Lower leg skin (tissue), 4 donors: ENCODE measurements around the gene PPIP5K2. TPM values are rescaled to one million over a fixed set of nuclear protein-coding genes. Genes with fewer than 3 reads are reported as not detected.

Experiments
- DNase-seq, 2 donors: peaks; one replicate each; pipeline ENCODE4 v3.0.0-alpha.2; 2019; ENCODE audit warnings: low spot score in 2 of 2
- H3K4me3 ChIP-seq: fragments of 200-600 bp; sonication (generic); 2 replicates; pipeline ENCODE4 v1.5.1; 2017; ENCODE audit warnings: mild to moderate bottlenecking, low read depth; ENCODE audit not compliant: poor library complexity, severe bottlenecking
- CTCF ChIP-seq, 3 donors: fragments of 450-650 bp; IDR thresholded peaks; one replicate each; pipeline ENCODE4 v1.5.1; 2016; ENCODE audit warnings: antibody characterized with exemption in 3 of 3, mild to moderate bottlenecking in 3 of 3, moderate library complexity in 2 of 3
- POLR2A ChIP-seq, 2 donors: fragments of 450-650 bp; IDR thresholded peaks; one replicate each; pipeline ENCODE4 v1.6.1; 2016 to 2017; ENCODE audit warnings: antibody characterized with exemption in 2 of 2, mild to moderate bottlenecking in 1 of 2, moderate library complexity in 1 of 2
- WGBS, 2 donors: methylation state at CpG; one replicate each; pipeline ENCODE4 v1.1.5; 2018; 5-methylcytosine and 5-hydroxymethylcytosine counted together
- intact Hi-C: fragments of 100-400 bp; cut with DNase I; formaldehyde crosslinking; loops from one replicate; pipeline ENCODE4 v1.15.0; 2023; ENCODE audit warnings: low total_unique reads
- total RNA-seq, 4 donors: library from RNA; depleted of rRNA; stranded (reverse); fragments of >200 nt; gene quantifications; one replicate each; pipeline ENCODE4 v1.1.0, GENCODE V29; 2016

PPIP5K2 gene
- total RNA-seq, 4 donors from 2014 or later: 14.2 to 36.7 (median 20.1) TPM

DNA sequence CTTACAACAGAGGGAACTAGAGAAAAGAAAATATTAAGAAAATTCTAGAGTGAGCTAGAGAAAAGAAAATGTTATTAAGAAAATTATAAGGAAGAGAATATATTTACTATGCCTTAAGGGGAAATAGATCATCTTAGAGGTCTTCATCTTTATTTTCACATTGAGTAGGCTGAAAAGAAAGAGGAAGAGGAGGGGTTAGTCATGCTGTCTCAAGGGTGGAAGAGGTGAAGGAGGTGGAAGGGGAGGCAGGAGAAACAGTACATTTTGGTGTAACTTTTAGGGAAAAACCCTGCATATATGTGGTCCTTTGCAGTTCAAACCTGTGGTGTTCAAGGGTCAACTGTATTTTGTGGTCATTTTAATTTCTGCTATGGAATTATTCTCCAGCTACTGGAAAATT is 46.6 kb downstream of the PPIP5K2 start:
- TF ChIP-seq POLR2A (IDR thresholded peaks at IDR 0.05) (no peak), CTCF (IDR thresholded peaks at IDR 0.05) (no peak)
- intact Hi-C loops: no loop called here
- no peak for DNase-seq
- H3K4me3 ChIP-seq: no peak overlapping the region

DNA sequence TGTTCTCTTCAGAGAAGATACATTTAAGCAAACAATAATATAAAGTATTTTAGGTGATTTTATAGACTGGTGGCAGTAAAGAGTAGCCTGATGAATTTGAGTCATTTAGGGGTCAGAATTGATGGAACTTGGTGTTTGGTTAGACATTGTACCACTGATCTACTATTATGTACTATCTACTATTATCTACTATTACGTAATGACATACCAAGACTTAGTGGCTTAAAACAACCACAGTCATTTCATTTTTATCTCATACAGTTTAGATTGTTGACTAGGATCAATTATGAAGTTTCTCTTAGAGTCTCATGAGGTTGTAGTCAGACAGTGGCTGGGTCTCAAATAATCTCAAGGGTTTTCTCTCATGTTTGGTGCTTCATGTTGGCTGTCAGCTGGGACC is 54.0 kb downstream of the PPIP5K2 start:
- intact Hi-C loops: no loop called here
- 93 to 94% methylated on average over 1 of the region's 1 CpG for WGBS, 2 donors
- no peak overlapping the region for H3K4me3 ChIP-seq
- TF ChIP-seq CTCF (IDR thresholded peaks at IDR 0.05) (no peak), POLR2A (IDR thresholded peaks at IDR 0.05) (no peak)
- no peak for DNase-seq

DNA sequence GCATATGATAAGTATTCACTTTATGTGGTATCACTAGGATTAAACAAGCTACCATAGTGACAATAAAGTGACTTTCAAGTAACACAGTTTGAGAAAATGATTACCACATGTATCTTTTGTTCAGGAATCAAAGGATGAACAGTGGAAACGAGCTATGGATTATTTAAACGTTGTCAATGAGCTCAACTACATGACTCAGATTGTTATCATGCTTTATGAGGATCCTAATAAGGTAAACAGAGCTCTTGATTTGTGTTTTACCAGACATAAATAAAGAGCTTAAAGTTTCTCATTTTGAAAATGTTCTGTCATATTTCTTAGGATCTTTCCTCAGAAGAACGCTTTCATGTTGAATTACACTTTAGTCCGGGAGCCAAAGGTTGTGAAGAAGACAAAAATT is 57.4 kb downstream of the PPIP5K2 start:
- intact Hi-C loops: no loop called here
- no peak for DNase-seq
- WGBS, 2 donors: 64 to 72% methylated on average over 4 of the region's 4 CpGs
- H3K4me3 ChIP-seq: no peak overlapping the region
- TF ChIP-seq POLR2A (IDR thresholded peaks at IDR 0.05): no peak
- TF ChIP-seq CTCF (IDR thresholded peaks at IDR 0.05): no peak

- 95 to 97% methylated on average over 2 of the region's 2 CpGs for WGBS, 2 donors
- DNase-seq: no peak
- intact Hi-C loops: no loop called here
- TF ChIP-seq CTCF (IDR thresholded peaks at IDR 0.05): no peak
- no peak for TF ChIP-seq POLR2A (IDR thresholded peaks at IDR 0.05)
- H3K4me3 ChIP-seq: no peak overlapping the region
Measured at GRCh38 chr5:103178167-103178566, 58.1 kb downstream of the PPIP5K2 start.

DNA sequence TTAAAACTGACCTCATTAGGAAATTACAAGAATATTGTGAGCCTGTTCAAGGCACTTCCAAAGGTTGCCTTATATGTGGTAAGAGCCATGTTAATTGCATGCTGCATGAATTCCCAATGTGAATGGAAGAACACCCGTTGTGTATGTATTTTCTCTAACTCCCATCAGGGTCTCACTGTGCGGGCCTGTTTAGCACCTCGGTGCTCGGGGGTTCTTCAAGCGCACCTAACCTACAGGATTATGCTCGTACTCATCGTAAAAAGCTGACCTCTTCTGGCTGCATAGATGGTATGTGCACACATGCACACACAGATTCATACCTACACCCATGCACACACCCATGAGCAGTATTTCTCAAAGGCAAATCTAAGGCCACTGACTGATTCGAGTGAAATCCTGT is 66.1 kb downstream of the PPIP5K2 start:
- intact Hi-C loops: no loop called here
- 95% methylated on average over 8 of the region's 8 CpGs for WGBS, 2 donors
- TF ChIP-seq CTCF (IDR thresholded peaks at IDR 0.05) (no peak), POLR2A (IDR thresholded peaks at IDR 0.05) (no peak)
- H3K4me3 ChIP-seq: no peak overlapping the region
- DNase-seq: no peak

- TF ChIP-seq POLR2A (IDR thresholded peaks at IDR 0.05) (no peak), CTCF (IDR thresholded peaks at IDR 0.05) (no peak)
- no peak for DNase-seq
- no peak overlapping the region for H3K4me3 ChIP-seq
- WGBS, 2 donors: 91 to 94% methylated on average over 1 of the region's 1 CpG
- intact Hi-C loops: no loop called here
Measured at GRCh38 chr5:103188436-103188835, 68.3 kb downstream of the PPIP5K2 start.
